ENCODE data around the gene ADISSP. TPM values are rescaled to one million over a fixed set of nuclear protein-coding genes. Genes with fewer than 3 reads are reported as not detected.

Gene ADISSP
- total RNA-seq, 1 donor: 18.5 TPM

- H3K4me3 ChIP-seq (ENCODE audit: insufficient read depth, low read length): no peak overlapping the region
Observed at GRCh38 chr20:3783511-3784195, 16.1 kb upstream of the ADISSP start.

GRCh38 chr20:3783068-3783489 lies 15.5 kb upstream of the ADISSP start:
- Histone ChIP-seq H3K4me2 (ENCODE audit: insufficient read depth, low read length) (no peak overlapping the region), H3K27me3 (ENCODE audit: insufficient read depth, low read length) (peaks cover 6% of the 10 kb centered on the region), H3K9me3 (ENCODE audit: low read depth, low read length) (no peaks in the 10 kb centered on the region), H2AFZ (ENCODE audit: low read length) (no peak overlapping the region), H3K79me2 (ENCODE audit: insufficient read depth, low read length) (peaks cover 35% of the 10 kb centered on the region), H3K4me3 (ENCODE audit: insufficient read depth, low read length) (no peak overlapping the region), H3K4me1 (ENCODE audit: insufficient read depth, low read length) (peaks cover 28% of the 10 kb centered on the region), H4K20me1 (ENCODE audit: insufficient read depth, low read length) (peaks cover 39% of the 10 kb centered on the region), H3K27ac (ENCODE audit: low read depth, low read length) (no peak overlapping the region), H3K36me3 (ENCODE audit: insufficient read depth, low read length) (peaks cover 5% of the 10 kb centered on the region)
- TF ChIP-seq CTCF (IDR thresholded peaks at IDR 0.05; ENCODE audit: extremely low read depth, low read depth, low read length): no peak
- no peak for DNase-seq (ENCODE audit: insufficient read length, low spot score, missing footprints)

More at GRCh38 chr20:3783511-3784195, 16.1 kb upstream of the ADISSP start:
- no peak for DNase-seq (ENCODE audit: insufficient read length, low spot score, missing footprints)
- Histone ChIP-seq H3K79me2 (ENCODE audit: insufficient read depth, low read length) (peaks cover 35% of the 10 kb centered on the region), H3K27me3 (ENCODE audit: insufficient read depth, low read length) (peaks cover 3% of the 10 kb centered on the region), H3K27ac (ENCODE audit: low read depth, low read length) (no peak overlapping the region), H4K20me1 (ENCODE audit: insufficient read depth, low read length) (peaks cover 39% of the 10 kb centered on the region), H3K4me2 (ENCODE audit: insufficient read depth, low read length) (no peak overlapping the region), H3K9me3 (ENCODE audit: low read depth, low read length) (no peaks in the 10 kb centered on the region), H3K4me1 (ENCODE audit: insufficient read depth, low read length) (peaks cover 26% of the 10 kb centered on the region), H3K36me3 (ENCODE audit: insufficient read depth, low read length) (peaks cover 5% of the 10 kb centered on the region), H2AFZ (ENCODE audit: low read length) (no peak overlapping the region)
- no peak for TF ChIP-seq CTCF (IDR thresholded peaks at IDR 0.05; ENCODE audit: extremely low read depth, low read depth, low read length)

- TF ChIP-seq CTCF (IDR thresholded peaks at IDR 0.05; ENCODE audit: extremely low read depth, low read depth, low read length): no peak
- DNase-seq (ENCODE audit: insufficient read length, low spot score, missing footprints): no peak
- Histone ChIP-seq H3K4me1 (ENCODE audit: insufficient read depth, low read length) (peaks cover 32% of the 10 kb centered on the region), H3K27ac (ENCODE audit: low read depth, low read length) (no peak overlapping the region), H3K9me3 (ENCODE audit: low read depth, low read length) (no peaks in the 10 kb centered on the region), H3K36me3 (ENCODE audit: insufficient read depth, low read length) (peaks cover 5% of the 10 kb centered on the region), H3K27me3 (ENCODE audit: insufficient read depth, low read length) (peaks cover 6% of the 10 kb centered on the region), H3K4me2 (ENCODE audit: insufficient read depth, low read length) (no peak overlapping the region), H3K4me3 (ENCODE audit: insufficient read depth, low read length) (no peak overlapping the region), H4K20me1 (ENCODE audit: insufficient read depth, low read length) (peaks cover 39% of the 10 kb centered on the region), H2AFZ (ENCODE audit: low read length) (no peak overlapping the region), H3K79me2 (ENCODE audit: insufficient read depth, low read length) (peaks cover 35% of the 10 kb centered on the region)
Observed at GRCh38 chr20:3782597-3782996, 15.0 kb upstream of the ADISSP start.

GRCh38 chr20:3781153-3781910 lies 13.8 kb upstream of the ADISSP start, which contains the start of gene SPEF1:
SPEF1 (minus strand) TSS chr20:3781448; CDS start chr20:3781287, 161 bp downstream.
- Histone ChIP-seq H3K27ac (ENCODE audit: low read depth, low read length) (no peak within 1 kb of the TSS), H4K20me1 (ENCODE audit: insufficient read depth, low read length) (peaks cover 39% of the 10 kb centered on the region), H3K4me2 (ENCODE audit: insufficient read depth, low read length) (peak within 1 kb of the TSS; percentile 87), H3K27me3 (ENCODE audit: insufficient read depth, low read length) (peaks cover 6% of the 10 kb centered on the region), H2AFZ (ENCODE audit: low read length) (peak within 1 kb of the TSS; percentile 75), H3K4me3 (ENCODE audit: insufficient read depth, low read length) (peak within 1 kb of the TSS; percentile 66), H3K79me2 (ENCODE audit: insufficient read depth, low read length) (peaks cover 35% of the 10 kb centered on the region), H3K36me3 (ENCODE audit: insufficient read depth, low read length) (peaks cover 5% of the 10 kb centered on the region), H3K4me1 (ENCODE audit: insufficient read depth, low read length) (peaks cover 31% of the 10 kb centered on the region), H3K9me3 (ENCODE audit: low read depth, low read length) (no peaks in the 10 kb centered on the region)
- peak; percentile 67 for TF ChIP-seq CTCF (IDR thresholded peaks at IDR 0.05; ENCODE audit: extremely low read depth, low read depth, low read length)
- peak; percentile 100 for DNase-seq (ENCODE audit: insufficient read length, low spot score, missing footprints)

Data from osteoblast (primary cell).